ENCODE results near the gene THUMPD3.
A peak's percentile ranks its signal among the peaks of the same experiment; 100 is the strongest.

Gene THUMPD3

GRCh38 chr3:9362731-9363530 is at the start of gene THUMPD3:
Gene THUMPD3 (plus strand): TSS chr3:9363054. CDS start chr3:9365069, 2,015 bp downstream.
- DNase-seq, result peak; percentile 81

- no peak for DNase-seq
These were observed 48.1 kb upstream of the THUMPD3 start for GRCh38 chr3:9314796-9315195.

- DNase-seq, result no peak
These were observed 45.9 kb upstream of the THUMPD3 start for GRCh38 chr3:9316881-9317361.

- DNase-seq, result no peak
These were observed 40.1 kb upstream of the THUMPD3 start for GRCh38 chr3:9322780-9323179.

GRCh38 chr3:9324944-9325343 is 37.9 kb upstream of the THUMPD3 start:
- DNase-seq, result no peak

GRCh38 chr3:9327578-9327977 is 35.3 kb upstream of the THUMPD3 start:
- DNase-seq, result no peak

GRCh38 chr3:9330166-9330703 is 32.6 kb upstream of the THUMPD3 start:
- no peak for DNase-seq

GRCh38 chr3:9331171-9331570 is 31.7 kb upstream of the THUMPD3 start:
- DNase-seq, result no peak

- no peak for DNase-seq
These were observed 30.4 kb upstream of the THUMPD3 start for GRCh38 chr3:9332250-9333030.

GRCh38 chr3:9339761-9340471 is 22.9 kb upstream of the THUMPD3 start:
- no peak for DNase-seq

GRCh38 chr3:9340472-9340902 is 22.4 kb upstream of the THUMPD3 start:
- DNase-seq, result no peak

- no peak for DNase-seq
These were observed 20.2 kb upstream of the THUMPD3 start for GRCh38 chr3:9342696-9343095.

GRCh38 chr3:9343115-9343514 is 19.7 kb upstream of the THUMPD3 start:
- no peak for DNase-seq

GRCh38 chr3:9345041-9345440 is 17.8 kb upstream of the THUMPD3 start:
- no peak for DNase-seq

- DNase-seq, result no peak
These were observed 16.7 kb upstream of the THUMPD3 start for GRCh38 chr3:9346141-9346540.

- no peak for DNase-seq
These were observed 15.8 kb upstream of the THUMPD3 start for GRCh38 chr3:9347081-9347480.

- DNase-seq, result no peak
These were observed 15.0 kb upstream of the THUMPD3 start for GRCh38 chr3:9347887-9348286.

- DNase-seq, result no peak
These were observed 13.3 kb upstream of the THUMPD3 start for GRCh38 chr3:9349321-9350117.

GRCh38 chr3:9351709-9352126 is 11.1 kb upstream of the THUMPD3 start:
- DNase-seq, result no peak

GRCh38 chr3:9352917-9353752 is 9.7 kb upstream of the THUMPD3 start:
- peak; percentile 67 for DNase-seq

Measured in NCI-H1092 treated with DMSO at 0.1 percent for 48 hours (cell line).